HT-29 (cell line): ENCODE results near the gene ASTN2. TPM values are rescaled to one million over a fixed set of nuclear protein-coding genes. Genes with fewer than 3 reads are reported as not detected.
"Not testable (repeated sequence)": the region's sequence is repeated elsewhere in the genome, so short reads cannot be mapped to it uniquely, and the experiment has no call there.

ENCODE experiments used
- DNase-seq: peaks from one replicate; pipeline ENCODE4 v3.0.0-alpha.2; 2015; ENCODE audit warnings: low spot score
- total RNA-seq: library from RNA; depleted of rRNA; stranded (reverse); fragments of >200 nt; shearing (Covaris generic); gene quantifications from 2 replicates; pipeline ENCODE4 v1.2.3, GENCODE V29; 2014

Gene ASTN2
- total RNA-seq, 1 experiment from 2014 or later, result 4.0 TPM

- DNase-seq, result no peak
Measured at GRCh38 chr9:116468369-116468768, 946.5 kb downstream of the ASTN2 start.

- DNase-seq, result no peak
Measured at GRCh38 chr9:116467740-116468351, 947.0 kb downstream of the ASTN2 start.

GRCh38 chr9:116466271-116467235, 948.3 kb downstream of the ASTN2 start:
- DNase-seq, result no peak

DNA sequence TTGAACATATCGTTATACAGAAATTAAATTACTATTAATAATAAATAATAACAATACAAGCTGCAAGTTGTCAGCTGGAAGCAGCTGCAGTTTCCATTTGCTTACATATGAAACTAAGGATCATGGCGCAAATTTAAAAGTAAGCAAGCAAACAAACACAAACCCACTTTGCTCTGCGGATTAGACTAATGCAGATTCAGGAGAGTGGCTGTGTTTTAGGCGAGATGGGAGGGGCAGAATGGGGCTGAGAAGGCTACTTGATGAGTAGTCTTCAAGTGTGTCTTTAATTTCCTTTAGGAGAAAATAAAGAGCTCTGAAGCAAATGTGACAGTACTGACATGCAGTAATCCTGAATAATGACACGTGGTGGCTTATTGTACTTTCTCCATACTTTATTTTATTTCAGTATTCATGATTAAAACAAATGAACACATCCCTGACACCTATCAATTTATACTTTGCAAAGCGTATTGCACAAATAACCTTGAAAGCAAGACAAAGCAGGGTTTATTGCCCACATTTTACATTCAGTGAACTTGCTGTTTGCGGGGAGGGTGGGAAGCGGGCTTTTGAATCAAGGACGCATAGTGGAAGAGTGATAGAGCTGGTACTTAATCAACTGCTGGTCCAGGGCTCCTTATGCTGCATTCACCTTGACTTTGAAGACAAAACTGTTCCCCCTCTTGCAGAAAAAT, 949.1 kb downstream of the ASTN2 start:
- DNase-seq, result no peak

DNA sequence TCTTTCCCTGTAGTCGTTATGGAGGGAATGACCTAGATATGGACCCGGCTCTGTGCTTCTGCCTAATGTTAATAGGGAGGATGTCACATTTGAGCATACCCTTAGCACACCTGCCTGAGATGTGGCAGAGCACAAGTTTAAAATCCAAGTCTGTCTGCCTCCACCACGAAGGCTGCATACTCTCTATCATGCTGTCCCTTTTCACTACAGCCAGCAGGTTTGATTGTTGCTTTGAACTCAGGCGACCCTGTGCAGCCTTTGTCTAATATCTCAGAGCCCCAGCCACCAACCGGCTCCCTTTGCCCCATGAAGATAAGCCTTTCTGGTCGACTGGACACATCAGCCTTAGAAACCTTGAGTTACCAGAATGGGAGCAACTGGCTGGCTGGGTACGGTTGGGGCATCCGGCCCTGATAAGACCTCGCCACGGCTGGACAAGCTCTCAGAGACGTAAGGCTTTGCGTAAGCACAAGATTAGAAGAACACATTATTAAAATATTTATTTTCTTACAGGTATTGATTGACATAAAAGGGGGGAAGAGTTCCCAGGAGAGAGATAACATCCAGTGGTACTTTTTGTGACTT, 949.8 kb downstream of the ASTN2 start:
- no peak for DNase-seq

DNA sequence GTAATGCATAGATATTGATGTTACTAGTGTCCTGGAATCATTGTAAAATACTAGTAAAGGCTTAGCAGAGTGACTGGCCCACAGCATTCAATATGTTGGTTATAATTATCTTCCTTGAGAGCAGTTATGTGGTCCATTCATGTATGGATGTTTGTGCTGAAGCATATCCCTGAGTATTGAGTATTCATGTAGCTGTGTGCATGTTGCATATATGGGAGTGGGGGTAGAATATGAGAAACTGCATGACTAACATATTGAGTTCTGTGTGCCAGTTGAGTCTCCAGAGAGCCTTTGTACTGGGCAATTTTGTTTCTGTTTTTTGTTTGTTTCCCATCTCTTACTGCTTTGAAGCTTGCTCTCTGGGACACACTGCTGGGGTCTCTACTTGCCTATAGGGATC, 950.4 kb downstream of the ASTN2 start:
- DNase-seq, result no peak

- no peak for DNase-seq
Measured at GRCh38 chr9:116461632-116462031, 953.2 kb downstream of the ASTN2 start.

GRCh38 chr9:116460026-116460425, 954.8 kb downstream of the ASTN2 start:
- DNase-seq, result no peak

- DNase-seq, result no peak
Measured at GRCh38 chr9:116459576-116459975, 955.3 kb downstream of the ASTN2 start.

- no peak for DNase-seq
Measured at GRCh38 chr9:116456490-116457088, 958.3 kb downstream of the ASTN2 start.

DNA sequence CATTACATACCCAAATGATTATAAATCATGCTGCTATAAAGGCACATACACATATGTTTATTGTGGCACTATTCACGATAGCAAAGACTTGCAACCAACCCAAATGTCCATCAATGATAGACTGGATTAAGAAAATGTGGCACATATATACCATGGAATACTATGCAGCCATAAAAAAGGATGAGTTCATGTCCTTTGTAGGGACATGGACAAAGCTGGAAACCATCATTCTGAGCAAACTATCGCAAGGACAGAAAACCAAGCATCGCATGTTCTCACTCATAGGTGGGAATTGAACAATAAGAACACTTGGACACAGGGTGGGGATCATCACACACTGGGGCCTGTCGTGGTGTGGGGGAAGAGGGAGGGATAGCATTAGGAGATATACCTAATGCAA, 960.3 kb downstream of the ASTN2 start:
- DNase-seq, result not testable (repeated sequence)

DNA sequence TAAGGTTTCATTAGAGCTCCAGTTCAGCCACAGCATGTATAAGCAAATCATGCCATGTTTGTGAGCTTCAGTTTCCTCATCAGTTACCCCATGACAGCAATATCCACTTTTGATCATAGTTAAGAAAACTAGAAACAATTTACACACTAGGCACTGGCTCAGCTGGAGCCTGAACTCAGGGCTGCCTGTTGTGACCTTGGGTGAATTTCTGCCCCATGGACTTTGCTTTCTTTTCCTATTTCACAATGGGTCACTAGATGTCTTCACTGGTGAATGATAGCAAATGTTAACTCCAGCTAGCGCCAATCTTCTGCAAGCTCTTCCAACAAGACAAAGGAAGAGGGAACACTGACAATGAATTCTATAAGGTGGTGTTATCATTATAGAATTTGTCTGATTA, 961.1 kb downstream of the ASTN2 start:
- no peak for DNase-seq

- no peak for DNase-seq
Measured at GRCh38 chr9:116452634-116453033, 962.2 kb downstream of the ASTN2 start.

GRCh38 chr9:116452227-116452626, 962.6 kb downstream of the ASTN2 start:
- DNase-seq, result no peak

GRCh38 chr9:116451500-116452115, 963.2 kb downstream of the ASTN2 start:
- no peak for DNase-seq

DNA sequence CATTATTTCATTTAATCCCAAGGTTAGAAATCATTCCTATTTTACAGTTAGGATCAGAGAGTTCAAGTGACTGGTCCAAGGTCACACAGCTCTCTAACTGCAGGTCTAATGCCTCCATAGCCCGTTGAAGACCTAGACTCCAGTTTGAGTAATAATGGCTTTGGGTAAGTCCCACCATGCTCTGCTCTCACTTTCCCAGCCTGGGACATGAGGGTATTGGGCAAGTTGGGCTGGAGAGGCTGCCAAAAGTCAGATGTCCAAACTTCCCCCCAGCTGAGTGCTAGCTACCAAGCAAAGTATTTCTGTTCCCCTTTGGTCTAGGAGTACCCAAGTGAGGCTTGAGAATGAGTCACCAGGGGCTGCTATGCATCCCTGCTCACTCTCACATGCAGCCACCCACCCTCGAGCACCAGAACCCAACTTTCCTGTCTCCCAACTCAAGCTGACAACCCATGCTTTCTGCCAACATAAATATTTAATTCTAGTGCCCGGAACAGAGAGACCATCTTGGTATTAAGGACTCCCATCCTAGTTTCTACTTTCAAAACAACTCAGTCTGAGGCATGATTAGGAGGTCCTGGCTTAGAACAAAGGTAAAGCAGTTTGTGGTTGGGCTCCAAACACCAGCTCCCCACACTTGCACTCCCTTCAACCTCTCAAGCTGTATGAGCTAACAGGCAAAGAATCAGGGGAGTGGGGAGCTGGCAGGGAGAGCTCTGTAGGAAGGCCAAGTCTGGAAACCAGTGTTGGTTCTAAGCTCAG, 964.3 kb downstream of the ASTN2 start:
- no peak for DNase-seq

DNA sequence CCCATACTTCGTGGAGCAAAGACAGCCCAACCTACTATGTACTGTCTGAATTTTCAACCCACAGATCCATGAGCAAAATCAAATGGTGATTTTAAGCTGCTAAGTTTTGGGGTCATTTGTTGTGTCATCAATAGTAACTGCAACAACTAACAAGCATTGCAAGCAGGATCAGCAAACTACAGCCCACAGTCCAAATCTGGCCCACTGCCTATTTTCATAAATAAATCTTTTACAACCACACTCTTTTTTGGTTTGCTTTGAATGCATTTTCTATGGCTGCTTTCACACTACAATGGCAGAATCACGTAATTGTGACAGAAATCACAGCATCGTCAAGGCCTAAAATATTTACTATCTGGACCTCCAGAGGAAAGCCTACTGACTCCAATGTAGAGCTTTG, 964.9 kb downstream of the ASTN2 start:
- DNase-seq, result no peak

DNA sequence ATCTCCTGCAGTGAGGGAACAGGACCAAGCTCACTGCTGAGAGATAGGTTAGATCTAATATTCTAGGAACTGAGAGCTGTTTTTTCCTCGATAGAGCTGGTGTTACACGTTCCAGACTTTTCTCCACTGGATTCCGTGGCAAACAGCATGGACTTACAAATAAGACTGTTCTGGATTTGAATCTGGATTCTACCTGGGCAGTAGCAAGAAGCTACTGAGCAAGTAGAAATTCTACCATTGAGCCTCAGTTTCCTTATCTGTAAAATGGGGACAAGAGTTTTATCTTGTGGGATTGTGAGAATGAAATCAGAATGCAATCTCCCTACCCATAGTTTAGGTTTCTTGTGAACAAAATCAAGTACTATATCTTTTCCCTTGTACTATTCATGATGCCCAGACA, 966.4 kb downstream of the ASTN2 start:
- DNase-seq, result no peak

DNA sequence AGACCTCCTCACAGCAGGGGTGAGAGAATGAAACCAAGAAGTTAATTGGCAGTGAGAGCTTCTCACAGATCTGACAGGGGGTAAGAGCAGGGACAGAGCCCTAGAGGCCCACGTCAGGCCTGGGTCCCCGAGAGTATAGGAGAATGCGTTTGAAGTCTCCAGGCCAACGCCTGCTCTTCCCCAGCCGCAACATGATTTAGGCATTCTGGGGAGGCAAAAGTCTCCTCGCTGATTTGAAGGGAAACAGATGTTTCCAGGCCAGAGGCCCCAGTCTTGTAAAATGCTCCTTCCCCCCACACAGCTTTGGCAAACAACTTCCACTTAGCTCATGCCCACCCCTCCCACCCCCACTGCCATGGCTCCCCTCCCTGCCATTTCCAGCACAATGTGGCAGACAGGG, 966.9 kb downstream of the ASTN2 start:
- no peak for DNase-seq

DNA sequence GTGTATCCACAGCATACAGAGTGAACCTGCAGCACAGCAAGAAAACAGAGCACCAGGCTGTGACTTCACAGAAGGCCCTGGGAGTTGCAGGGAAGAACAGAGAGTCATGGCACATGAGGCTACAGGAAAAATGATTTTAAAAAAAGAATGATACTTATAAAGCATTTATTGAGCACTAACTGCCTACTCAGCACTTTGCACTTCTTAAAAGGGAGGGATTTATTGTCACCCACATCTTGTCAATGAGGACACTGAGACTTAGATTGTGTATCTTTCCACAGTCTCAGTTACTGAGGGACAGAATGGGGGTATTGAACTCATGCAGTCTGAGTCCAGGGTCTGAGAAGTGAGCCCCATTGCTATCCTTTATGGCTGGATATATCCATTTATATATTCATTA, 972.3 kb downstream of the ASTN2 start:
- DNase-seq, result no peak
